Muscle of leg (tissue), 11 donors: ENCODE data around the gene CDC45. TPM values are rescaled to one million over a fixed set of nuclear protein-coding genes. Genes with fewer than 3 reads are reported as not detected.

Experiments
- DNase-seq: peaks from one replicate; pipeline ENCODE4 v3.0.0; 2013
- H3K27ac ChIP-seq: one replicate; pipeline ENCODE4 v1.5.1; 2013; ENCODE audit warnings: mild to moderate bottlenecking, low read length, control low read depth
- H3K27me3 ChIP-seq: one replicate; pipeline ENCODE4 v1.6.1; 2013; ENCODE audit warnings: low read length; ENCODE audit not compliant: control insufficient read depth, insufficient read depth
- H3K36me3 ChIP-seq: one replicate; pipeline ENCODE4 v1.6.1; 2013; ENCODE audit warnings: low read length; ENCODE audit not compliant: control insufficient read depth, insufficient read depth
- H3K4me1 ChIP-seq: one replicate; pipeline ENCODE4 v1.6.1; 2013; ENCODE audit warnings: low read length; ENCODE audit not compliant: control insufficient read depth, insufficient read depth
- H3K4me3 ChIP-seq: one replicate; pipeline ENCODE4 v1.5.1; 2013; ENCODE audit warnings: low read length, control low read depth
- H3K9me3 ChIP-seq: replicated peaks from 2 replicates; pipeline ENCODE4 v1.6.1; 2013; ENCODE audit warnings: low read depth, low read length; ENCODE audit not compliant: control insufficient read depth
- WGBS: methylation state at CpG from one replicate; pipeline ENCODE4 v1.1.5; 2013; ENCODE audit warnings: missing lambda C conversion rate; ENCODE audit not compliant: insufficient coverage; 5-methylcytosine and 5-hydroxymethylcytosine counted together
- polyA plus RNA-seq, 8 donors: library from polyadenylated mRNA; unstranded; fragments of 120-200 nt; gene quantifications; one replicate each; pipeline versions ENCODE4 v1.2.1 to v1.2.3, GENCODE V29; 2013; ENCODE audit warnings: inconsistent platforms in 1 of 8, low replicate concordance in 1 of 8; ENCODE audit not compliant: insufficient read length in 8 of 8, insufficient read depth in 1 of 8
- total RNA-seq: library from RNA; stranded (reverse); fragments of 120-200 nt; gene quantifications from one replicate; pipeline ENCODE4 v1.2.4, GENCODE V29; 2013

CDC45 gene
- total and polyA plus RNA-seq, 9 donors = 6.1 to 12.7 (median 9.4) TPM

DNA sequence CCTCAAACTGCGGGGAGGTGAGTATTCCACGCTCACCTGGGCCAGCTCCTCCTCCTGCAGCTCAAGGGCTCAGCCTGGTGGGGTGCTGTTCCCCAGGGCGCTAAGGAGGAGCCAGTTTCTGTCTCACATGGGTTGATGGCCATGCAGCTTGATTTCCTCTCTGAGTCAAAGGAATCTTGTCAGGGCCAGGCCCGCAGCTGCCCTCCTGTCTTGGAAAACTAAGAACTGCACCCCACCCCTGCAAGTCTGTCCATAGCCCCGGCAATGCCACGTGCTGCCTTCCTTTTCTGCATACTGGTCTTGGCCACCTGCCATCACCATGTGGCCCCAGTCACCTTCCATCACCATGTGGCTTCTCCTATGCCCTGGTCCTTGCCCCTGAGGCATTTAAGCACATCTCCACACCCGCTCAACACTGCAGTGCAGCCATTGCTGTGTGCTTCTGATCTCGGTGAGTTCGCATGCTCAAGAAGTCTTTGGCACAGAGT lies 79.6 kb downstream of the CDC45 start:
- H3K4me3 ChIP-seq = no peak overlapping the region
- no peak for DNase-seq
- H3K27me3 ChIP-seq = no peaks in the 10 kb centered on the region
- 73% methylated on average over 6 of the region's 9 CpGs for WGBS
- no peak overlapping the region for H3K27ac ChIP-seq
- H3K4me1 ChIP-seq = peaks cover 7% of the 10 kb centered on the region
- H3K9me3 ChIP-seq = no peaks in the 10 kb centered on the region
- H3K36me3 ChIP-seq = no peaks in the 10 kb centered on the region

DNA sequence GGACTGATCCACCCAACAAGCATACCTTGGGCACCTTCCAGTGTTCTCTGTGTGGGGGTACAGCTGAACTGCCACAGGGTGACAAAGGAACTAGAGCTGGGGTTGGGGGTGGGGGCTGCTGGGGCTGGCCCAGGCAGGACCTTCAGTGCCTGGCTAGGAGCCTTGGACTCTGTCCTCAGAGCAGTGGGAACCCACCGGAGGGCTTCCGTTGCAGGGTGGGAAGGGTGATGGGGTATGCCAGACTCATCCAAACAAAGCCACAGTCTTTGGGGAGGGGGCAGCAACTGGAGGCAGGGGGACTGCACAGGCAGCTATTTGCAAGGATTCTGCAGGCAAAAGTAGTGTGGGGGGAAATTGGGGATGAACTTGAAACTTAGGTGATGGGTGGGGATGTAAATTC lies 80.2 kb downstream of the CDC45 start:
- 100% methylated on average over 1 of the region's 2 CpGs for WGBS
- Histone ChIP-seq H3K9me3 (no peaks in the 10 kb centered on the region), H3K4me3 (no peak overlapping the region), H3K4me1 (peaks cover 7% of the 10 kb centered on the region), H3K27ac (no peak overlapping the region), H3K27me3 (no peaks in the 10 kb centered on the region), H3K36me3 (no peaks in the 10 kb centered on the region)
- no peak for DNase-seq

DNA sequence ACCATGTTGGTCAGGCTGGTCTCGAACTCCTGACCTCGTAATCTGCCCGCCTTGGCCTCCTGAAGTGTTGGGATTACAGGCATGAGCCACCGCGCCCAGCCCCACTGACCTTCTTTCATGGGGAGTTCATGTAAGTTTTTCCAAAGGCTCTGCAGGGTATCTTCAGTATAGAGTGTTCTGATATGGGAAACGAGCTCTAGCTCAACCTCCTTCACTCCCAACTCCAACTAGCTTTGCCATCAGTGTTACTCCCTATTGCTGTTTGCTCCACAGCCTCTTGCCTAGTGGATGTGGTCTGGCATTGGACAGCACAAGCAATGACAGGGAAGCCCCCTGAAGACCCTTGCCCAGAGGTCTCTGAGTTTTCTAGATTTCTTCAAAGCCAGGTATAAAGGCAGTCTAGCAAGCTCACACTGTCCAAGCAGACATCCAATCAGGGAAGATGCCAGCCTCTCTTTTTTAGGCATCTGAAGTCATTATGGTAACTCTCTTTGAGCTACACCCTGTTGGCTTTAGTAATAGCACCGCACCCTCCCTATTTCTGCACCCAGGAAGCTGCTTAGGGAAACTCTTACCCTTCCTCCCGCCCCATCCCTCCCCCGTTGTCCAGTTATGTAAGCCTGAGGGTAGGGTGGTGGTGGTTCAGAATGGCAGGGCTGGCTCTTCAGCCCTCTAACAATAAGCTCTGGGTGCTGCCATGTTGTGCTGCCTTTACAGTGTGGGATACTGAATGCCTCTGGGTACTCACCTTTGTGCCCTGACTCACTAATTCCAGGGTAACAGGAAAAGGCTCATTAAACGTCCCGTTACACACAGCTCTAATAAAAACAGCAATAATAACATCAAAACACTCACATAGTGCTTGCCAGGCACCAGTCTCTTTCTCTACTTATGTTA lies 85.9 kb downstream of the CDC45 start:
- Histone ChIP-seq H3K9me3 (no peaks in the 10 kb centered on the region), H3K27me3 (peaks cover 5% of the 10 kb centered on the region), H3K4me1 (peaks cover 7% of the 10 kb centered on the region), H3K27ac (no peak overlapping the region), H3K36me3 (no peaks in the 10 kb centered on the region), H3K4me3 (no peak overlapping the region)
- WGBS = 30% methylated on average over 2 of the region's 11 CpGs
- DNase-seq = no peak

DNA sequence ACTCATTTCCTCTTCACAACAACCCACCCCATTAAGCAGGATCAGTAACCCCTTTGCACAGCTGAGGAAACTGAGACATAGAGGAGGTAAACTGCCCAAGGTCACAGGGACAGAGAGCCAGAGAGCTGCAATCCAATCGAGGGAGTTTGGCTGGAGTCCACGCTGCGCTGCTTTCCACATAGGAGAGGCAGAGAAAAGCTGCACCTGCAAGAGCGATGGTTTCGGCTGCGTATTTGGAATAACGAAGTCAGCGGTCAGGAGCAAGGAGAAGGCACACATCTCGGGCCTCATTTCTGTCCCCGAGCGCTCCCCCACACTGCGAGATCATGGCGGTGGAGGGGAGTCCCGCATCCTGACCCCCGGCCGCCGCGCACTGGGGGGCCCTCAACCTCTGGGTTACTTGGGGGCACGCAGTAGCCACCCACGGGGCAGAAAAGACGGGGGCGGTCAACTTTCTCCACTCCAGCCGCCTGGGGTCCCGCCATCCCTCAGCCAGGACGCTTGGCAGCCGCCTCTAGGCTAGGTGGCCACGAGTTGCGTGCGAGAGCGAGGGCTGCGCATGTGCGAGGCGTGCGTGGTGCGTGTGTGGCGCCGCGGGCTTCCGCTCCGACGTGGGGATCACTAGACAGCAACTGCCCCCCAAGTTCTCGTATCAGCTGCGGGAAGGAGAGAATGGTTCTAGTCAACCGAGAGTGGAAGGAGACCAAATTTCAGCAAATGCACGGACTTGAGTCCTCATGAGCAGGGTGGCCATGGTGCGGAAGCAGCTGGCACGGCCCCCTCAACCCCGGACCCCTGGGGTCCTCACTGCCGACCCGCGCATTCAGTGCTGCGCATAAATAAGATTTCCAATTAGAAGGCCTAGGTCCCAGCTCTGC lies 86.8 kb downstream of the CDC45 start:
- DNase-seq = no peak
- peak overlapping the region; percentile 62 for H3K27ac ChIP-seq
- peaks cover 5% of the 10 kb centered on the region for H3K27me3 ChIP-seq
- H3K36me3 ChIP-seq = no peaks in the 10 kb centered on the region
- no peaks in the 10 kb centered on the region for H3K9me3 ChIP-seq
- peaks cover 7% of the 10 kb centered on the region for H3K4me1 ChIP-seq
- 85% methylated on average over 52 of the region's 52 CpGs for WGBS
- H3K4me3 ChIP-seq = no peak overlapping the region

DNA sequence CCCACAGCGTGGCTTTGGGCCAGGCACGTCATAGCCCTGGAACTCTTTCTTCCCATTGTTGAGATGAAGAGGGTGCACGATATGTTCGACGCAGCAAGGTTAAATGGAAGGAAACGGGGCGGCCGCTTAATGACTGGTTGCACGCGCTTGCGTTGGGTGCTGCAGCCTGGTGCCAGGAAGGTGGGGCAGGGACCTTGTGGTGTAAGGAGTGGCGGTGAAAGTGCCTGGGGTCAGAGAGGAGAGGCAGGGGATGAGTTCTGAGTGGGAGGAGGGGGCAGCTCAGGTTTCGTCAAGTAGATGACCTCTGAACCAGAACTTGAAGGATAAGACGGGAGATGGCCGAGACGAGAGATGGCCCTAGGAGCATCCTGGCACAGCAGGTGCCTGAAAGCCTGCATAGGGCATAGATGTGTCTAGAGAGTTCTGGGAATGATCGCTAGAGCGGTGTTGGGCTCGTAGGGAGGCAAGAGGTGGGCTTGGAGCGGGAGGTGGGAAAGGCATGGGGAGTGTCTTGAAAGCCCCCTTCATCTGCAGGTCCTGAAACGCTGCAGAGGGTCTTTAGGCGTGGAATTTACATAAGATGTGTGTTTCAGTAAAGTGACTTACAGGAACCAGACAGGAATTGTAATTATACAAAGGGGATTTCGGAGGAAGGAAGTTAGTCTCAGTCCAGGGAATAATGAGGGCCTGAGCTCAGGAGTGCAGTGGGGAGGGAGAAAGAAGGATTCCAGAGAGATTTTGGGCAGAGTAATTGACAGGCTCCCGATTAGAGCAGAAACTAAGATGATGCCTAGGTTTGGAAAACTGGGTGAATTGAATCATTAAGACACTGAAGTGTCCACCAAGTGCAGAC lies 87.7 kb downstream of the CDC45 start:
- peaks cover 11% of the 10 kb centered on the region for H3K4me1 ChIP-seq
- peaks cover 5% of the 10 kb centered on the region for H3K27me3 ChIP-seq
- no peaks in the 10 kb centered on the region for H3K36me3 ChIP-seq
- H3K4me3 ChIP-seq = no peak overlapping the region
- peak; percentile 21 for DNase-seq
- H3K27ac ChIP-seq = peak overlapping the region; percentile 77
- H3K9me3 ChIP-seq = no peaks in the 10 kb centered on the region
- WGBS = 70% methylated on average over 23 of the region's 24 CpGs

DNA sequence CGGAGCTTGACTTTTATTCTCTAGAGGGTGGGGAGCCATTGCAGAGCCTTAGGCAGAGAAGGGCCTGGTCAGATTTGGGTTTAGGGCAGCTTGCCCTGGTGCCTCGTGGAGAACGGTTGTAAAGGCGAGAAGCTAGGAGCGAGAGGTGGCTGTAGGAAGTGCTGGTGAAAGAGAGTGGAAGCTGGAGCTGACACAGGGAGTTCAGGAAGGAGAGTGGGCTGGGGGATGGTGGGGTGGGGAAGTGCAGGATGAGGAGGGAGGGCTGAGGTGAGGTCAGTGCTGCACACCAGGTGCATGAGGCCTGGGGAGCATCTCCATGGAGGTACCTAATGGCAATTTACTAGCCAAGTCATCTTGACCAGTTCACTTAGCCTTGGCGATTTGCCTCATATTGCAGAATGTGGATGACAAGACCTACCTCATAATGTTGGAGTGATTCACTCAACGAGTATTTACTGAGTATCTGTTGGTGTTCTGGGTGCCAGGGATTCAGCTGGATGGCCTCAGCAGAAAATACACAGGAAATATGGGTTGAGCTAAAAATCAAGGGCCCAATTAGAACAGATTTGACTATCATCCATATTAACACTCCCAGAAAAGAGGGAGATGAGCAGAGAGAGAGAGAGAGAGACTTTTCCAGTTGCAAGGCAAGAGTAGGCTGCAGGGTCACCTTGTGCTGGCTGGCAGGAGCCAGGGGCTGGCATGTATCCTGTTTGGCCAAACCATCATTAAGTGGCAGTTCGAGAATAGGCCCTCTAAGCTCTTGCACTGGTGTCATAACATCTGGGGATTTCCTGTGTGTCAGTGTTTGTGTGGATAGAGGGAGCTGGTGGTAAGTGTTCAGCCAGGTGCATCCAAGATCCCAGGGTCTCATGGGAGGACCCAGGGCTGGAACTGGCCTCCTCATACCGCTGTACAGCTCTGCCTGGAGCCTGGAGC lies 88.9 kb downstream of the CDC45 start:
- H3K36me3 ChIP-seq = no peaks in the 10 kb centered on the region
- 53% methylated on average over 7 of the region's 9 CpGs for WGBS
- peaks cover 11% of the 10 kb centered on the region for H3K4me1 ChIP-seq

DNA sequence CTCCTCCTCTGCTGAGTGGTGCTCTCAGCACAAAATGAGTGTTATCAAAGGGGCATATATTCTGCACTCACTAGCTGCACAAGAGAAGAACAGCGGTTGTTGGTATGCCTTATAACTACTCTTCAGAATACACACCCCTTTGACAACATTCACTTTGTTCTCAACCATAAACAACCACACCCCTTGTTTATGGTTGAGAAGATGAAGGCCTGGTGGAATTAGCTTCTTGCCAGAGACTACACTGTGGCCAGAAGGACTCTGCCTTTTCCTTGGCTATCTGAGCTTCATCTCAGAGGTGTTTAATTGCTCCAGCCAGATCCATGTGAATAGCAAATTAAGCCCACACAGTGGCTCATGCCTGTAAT lies 89.5 kb downstream of the CDC45 start:
- Histone ChIP-seq H3K36me3 (no peaks in the 10 kb centered on the region), H3K4me3 (no peak overlapping the region), H3K9me3 (no peaks in the 10 kb centered on the region), H3K27ac (no peak overlapping the region), H3K4me1 (peaks cover 11% of the 10 kb centered on the region), H3K27me3 (peaks cover 5% of the 10 kb centered on the region)
- DNase-seq = no peak
- WGBS = no CpG with 5 or more reads among the region's 1 CpG

More for the DNA sequence above, 88.9 kb downstream of the CDC45 start:
- DNase-seq = no peak
- no peak overlapping the region for H3K4me3 ChIP-seq
- H3K27ac ChIP-seq = no peak overlapping the region
- H3K9me3 ChIP-seq = no peaks in the 10 kb centered on the region
- H3K27me3 ChIP-seq = peaks cover 5% of the 10 kb centered on the region

DNA sequence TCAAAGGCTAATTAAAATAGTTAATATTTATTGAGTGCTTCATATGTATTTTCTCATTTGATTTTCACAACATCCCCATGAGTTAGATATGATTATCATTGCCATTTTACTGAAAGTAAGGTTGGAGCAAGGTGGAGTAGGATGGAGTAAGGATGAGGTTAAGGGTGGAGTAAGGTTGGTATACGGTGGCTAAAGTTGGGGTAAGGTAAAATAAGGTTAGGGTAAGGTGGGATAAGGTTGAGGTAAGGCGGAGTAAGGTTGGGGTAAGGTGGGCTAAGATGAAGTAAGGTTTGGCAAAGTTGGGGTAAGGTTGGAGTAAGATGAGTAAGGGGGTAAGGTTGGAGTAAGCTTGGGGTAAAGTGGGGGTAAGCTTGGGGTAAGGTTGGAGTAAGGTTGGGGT lies 90.3 kb downstream of the CDC45 start:
- no peak overlapping the region for H3K4me3 ChIP-seq
- no peaks in the 10 kb centered on the region for H3K36me3 ChIP-seq
- no peak for DNase-seq
- H3K9me3 ChIP-seq = no peaks in the 10 kb centered on the region
- peaks cover 5% of the 10 kb centered on the region for H3K27me3 ChIP-seq
- peaks cover 11% of the 10 kb centered on the region for H3K4me1 ChIP-seq
- 74% methylated on average over 2 of the region's 2 CpGs for WGBS
- no peak overlapping the region for H3K27ac ChIP-seq
